H1 (cell line): ENCODE measurements around the gene PAX3. TPM values are rescaled to one million over a fixed set of nuclear protein-coding genes. Genes with fewer than 3 reads are reported as not detected.

Source experiments
- MAX ChIP-seq: IDR thresholded peaks from 2 replicates; pipeline ENCODE4 v1.6.1; 2012; ENCODE audit warnings: inconsistent platforms
- RBBP5 ChIP-seq: IDR thresholded peaks from 2 replicates; pipeline ENCODE4 v1.7.1; 2012; ENCODE audit warnings: low read depth, mild to moderate bottlenecking, inconsistent platforms, low read length, moderate library complexity, borderline replicate concordance
- TAF7 ChIP-seq: optimal IDR thresholded peaks from 2 replicates; pipeline ENCODE3; 2011; ENCODE audit warnings: low read depth, mild to moderate bottlenecking, inconsistent platforms, low read length, moderate library complexity, borderline replicate concordance
- TBP ChIP-seq: IDR thresholded peaks from 2 replicates; pipeline ENCODE4 v1.6.1; 2011; ENCODE audit warnings: low read depth, low read length, improper control_type of control experiment
- TEAD4 ChIP-seq: IDR thresholded peaks from 2 replicates; pipeline ENCODE4 v1.6.1; 2012; ENCODE audit warnings: low read depth, low read length, inconsistent platforms, mixed read lengths
- polyA plus RNA-seq, 7 experiments: library from polyadenylated mRNA; depleted of rRNA in 3 of 7; stranded (reverse) in 5 of 7; unstranded in 2 of 7; fragments of >200 nt in 5 of 7; fragments of 200-250 nt in 2 of 7; gene quantifications; 1 replicate in 5 of 7; 2 replicates in 1 of 7; 4 replicates in 1 of 7; pipeline versions ENCODE4 v1.2.1 to v1.2.3, GENCODE V29; 2011 to 2013; ENCODE audit warnings: missing spikeins in 2 of 7, mixed read lengths in 2 of 7
- total RNA-seq: library from RNA; stranded (reverse); fragmentation: NEBNext Ultra II Directional; extraction: Animal tissue kit (Norgen Biotek cat#: 25700); gene quantifications from 2 replicates; pipeline ENCODE4 v1.2.1, GENCODE V29; 2021

The PAX3 gene
- total and polyA plus RNA-seq, 2 of the 8 experiments (the other 6 are each of a cell fraction or from before 2014, with no cell fraction given): 0.33 TPM; not detected in 1

DNA sequence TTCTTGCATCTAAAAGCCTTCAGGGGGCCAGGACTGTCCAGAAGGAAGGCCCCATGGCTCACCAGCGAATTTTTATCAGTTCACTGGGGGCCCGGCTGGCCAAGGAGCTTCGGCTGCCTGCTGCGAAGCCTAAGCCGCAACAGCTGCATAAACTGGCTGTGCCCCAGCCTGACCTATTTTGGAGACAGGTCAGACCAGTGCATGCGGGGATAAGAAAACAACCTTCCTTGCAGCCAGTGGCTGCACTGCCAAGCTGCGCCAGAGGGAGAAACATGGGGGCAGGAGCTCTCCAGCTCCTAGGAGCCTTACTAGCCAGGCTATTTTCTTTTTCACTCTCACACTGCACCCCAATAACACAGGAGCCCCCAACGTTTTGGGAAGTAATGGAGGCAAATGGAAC, 15.2 kb downstream of the PAX3 start (continued):
- no peak for TF ChIP-seq TEAD4
- 0 out of 2 replicates have a peak, but pooled peaks have one; percentile 14 for TF ChIP-seq MAX
- no peak for TF ChIP-seq TAF7
- TF ChIP-seq RBBP5: no peak
- no peak for TF ChIP-seq TBP
- TF ChIP-seq, all 59 proteins: peak for 7
